Brain microvascular endothelial cell (primary cell): ENCODE results near the gene C1QTNF7.

Experiments used
- DNase-seq: peaks from one replicate; pipeline ENCODE4 v3.0.0-alpha.2; 2020
- H3K27ac ChIP-seq: fragments of 250-450 bp; sonication (Bioruptor Pico); 2 replicates; pipeline ENCODE4 v1.5.1; 2020; ENCODE audit warnings: mild to moderate bottlenecking, moderate library complexity
- H3K27me3 ChIP-seq: fragments of 250-450 bp; sonication (Bioruptor Pico); replicated peaks from 2 replicates; pipeline ENCODE4 v1.5.1; 2020; ENCODE audit warnings: mild to moderate bottlenecking
- H3K36me3 ChIP-seq: fragments of 250-450 bp; sonication (Bioruptor Pico); replicated peaks from 2 replicates; pipeline ENCODE4 v1.5.1; 2020; ENCODE audit warnings: mild to moderate bottlenecking
- H3K4me3 ChIP-seq: 2 replicates; pipeline ENCODE4 v1.5.1; 2011; ENCODE audit warnings: low read depth, mild to moderate bottlenecking, control low read depth, low read length, moderate library complexity
- in situ Hi-C: cut with HindIII; loops from 2 replicates; pipeline ENCODE4 v1.10.0; 2017; ENCODE audit warnings: low sequenced_read_pairs, low pct_ligation_motif_present
- TF ChIP-seq, protein P1 (sequence below): IDR thresholded peaks from 2 replicates; pipeline ENCODE4 v1.5.1; 2011; ENCODE audit warnings: low read depth, mild to moderate bottlenecking, moderate library complexity, low read length, control low read depth, inconsistent platforms; ENCODE audit errors: missing control alignments

C1QTNF7 gene

DNA sequence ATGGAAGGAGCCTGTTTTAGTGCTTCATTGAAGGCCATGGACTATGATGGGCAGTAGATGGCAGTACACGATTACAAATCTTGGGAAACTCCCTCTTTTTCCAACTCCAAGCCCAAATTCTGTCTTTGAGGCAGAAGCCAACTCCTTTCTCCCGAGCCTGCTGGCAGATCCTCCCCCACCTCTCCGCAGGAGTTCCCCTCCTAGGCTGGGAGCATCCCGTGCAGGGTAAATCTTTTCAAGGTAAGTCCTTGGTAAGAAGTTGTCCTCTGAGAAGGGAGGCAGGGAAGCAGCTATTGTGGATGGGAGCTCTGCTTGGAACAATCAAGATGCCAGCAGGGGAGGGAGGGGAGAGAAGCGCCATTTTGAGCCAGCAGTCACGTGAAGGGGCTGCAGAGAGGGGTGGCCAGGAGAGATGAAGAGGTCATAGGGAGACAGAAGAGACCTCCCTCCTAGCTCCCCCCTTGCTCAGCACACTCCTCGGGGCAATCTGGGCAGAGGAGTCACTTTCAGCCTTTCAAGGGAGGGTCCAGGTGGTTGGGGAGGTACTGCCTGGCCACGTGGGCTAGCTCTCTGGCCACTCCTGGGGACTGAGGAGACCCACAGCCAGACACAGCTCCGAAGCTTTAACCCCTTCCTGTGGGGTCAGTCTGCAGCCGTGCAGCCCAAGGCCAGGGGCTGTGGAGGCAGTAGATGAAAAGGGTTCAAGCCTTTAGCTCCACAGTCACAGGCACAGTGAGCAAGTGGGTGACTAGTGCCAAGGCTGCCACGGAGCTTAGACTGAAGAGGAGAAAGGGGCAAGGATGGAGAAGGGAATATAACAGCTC, 51.5 kb downstream of the C1QTNF7 start:
- Histone ChIP-seq H3K4me3 (peak overlapping the region; percentile 71), H3K36me3 (peaks cover 4% of the 10 kb centered on the region), H3K27me3 (no peaks in the 10 kb centered on the region), H3K27ac (peak overlapping the region; percentile 89)
- TF ChIP-seq, protein P1, sequence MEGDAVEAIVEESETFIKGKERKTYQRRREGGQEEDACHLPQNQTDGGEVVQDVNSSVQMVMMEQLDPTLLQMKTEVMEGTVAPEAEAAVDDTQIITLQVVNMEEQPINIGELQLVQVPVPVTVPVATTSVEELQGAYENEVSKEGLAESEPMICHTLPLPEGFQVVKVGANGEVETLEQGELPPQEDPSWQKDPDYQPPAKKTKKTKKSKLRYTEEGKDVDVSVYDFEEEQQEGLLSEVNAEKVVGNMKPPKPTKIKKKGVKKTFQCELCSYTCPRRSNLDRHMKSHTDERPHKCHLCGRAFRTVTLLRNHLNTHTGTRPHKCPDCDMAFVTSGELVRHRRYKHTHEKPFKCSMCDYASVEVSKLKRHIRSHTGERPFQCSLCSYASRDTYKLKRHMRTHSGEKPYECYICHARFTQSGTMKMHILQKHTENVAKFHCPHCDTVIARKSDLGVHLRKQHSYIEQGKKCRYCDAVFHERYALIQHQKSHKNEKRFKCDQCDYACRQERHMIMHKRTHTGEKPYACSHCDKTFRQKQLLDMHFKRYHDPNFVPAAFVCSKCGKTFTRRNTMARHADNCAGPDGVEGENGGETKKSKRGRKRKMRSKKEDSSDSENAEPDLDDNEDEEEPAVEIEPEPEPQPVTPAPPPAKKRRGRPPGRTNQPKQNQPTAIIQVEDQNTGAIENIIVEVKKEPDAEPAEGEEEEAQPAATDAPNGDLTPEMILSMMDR: peak; percentile 79
- peak; percentile 87 for DNase-seq
- in situ Hi-C loops: no loop called here

DNA sequence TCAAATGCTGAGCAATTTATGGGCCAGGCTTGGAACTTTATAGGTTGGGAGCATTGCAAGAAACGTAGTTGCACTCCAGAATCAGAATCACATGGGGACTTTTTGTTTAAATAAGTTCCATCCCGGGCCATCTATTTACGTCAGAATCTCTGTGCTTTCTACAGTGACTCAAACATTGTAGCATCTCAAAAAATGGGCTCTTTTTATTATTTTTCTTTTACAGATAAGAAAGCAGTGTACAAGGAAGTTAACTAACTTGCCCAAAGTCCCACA, 52.0 kb downstream of the C1QTNF7 start:
- TF ChIP-seq, protein P1: no peak
- H3K27me3 ChIP-seq: no peaks in the 10 kb centered on the region
- H3K36me3 ChIP-seq: peaks cover 4% of the 10 kb centered on the region
- in situ Hi-C loops: no loop called here
- H3K4me3 ChIP-seq: peak overlapping the region; percentile 71
- H3K27ac ChIP-seq: peak overlapping the region; percentile 89
- DNase-seq: peak; percentile 78

DNA sequence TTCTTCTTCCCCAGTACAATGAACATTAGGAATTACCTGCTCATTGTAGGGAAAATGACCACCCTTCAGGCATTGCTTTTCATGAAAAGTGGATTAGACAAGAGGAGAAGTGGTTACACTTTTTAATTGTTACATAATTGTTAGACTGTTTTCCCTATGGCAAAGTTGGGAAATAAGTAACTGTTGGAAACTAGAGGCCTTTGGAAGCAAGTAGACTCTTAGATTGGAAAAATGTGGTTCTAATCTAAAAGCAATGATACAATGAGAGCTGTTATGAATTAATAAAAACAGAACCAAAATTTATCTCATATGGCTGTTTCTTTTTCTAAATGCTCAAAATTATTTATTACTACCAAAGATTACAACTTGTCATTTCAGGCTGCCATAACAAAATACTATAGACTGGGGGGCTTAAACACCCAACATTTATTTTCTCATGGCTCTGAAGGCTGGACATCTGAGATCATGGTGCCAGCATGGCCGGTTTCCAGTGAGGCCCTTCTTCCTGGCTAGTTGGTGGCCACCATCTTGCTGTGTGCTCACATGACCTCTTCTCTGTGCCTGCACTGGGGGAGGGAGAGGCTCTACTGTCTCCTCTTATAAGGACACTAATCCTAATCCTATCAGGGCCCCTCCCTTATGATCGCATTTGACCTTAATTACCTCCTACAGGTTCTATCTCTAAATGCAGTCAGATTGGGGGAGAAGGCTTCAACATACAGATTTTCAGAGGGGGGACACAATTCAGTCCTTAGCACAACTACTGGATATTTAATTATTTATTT, 54.3 kb downstream of the C1QTNF7 start:
- in situ Hi-C loops: no loop called here
- no peak for DNase-seq
- H3K27ac ChIP-seq: no peak overlapping the region
- H3K27me3 ChIP-seq: no peaks in the 10 kb centered on the region
- peaks cover 4% of the 10 kb centered on the region for H3K36me3 ChIP-seq
- H3K4me3 ChIP-seq: no peak overlapping the region
- TF ChIP-seq, protein P1: no peak

DNA sequence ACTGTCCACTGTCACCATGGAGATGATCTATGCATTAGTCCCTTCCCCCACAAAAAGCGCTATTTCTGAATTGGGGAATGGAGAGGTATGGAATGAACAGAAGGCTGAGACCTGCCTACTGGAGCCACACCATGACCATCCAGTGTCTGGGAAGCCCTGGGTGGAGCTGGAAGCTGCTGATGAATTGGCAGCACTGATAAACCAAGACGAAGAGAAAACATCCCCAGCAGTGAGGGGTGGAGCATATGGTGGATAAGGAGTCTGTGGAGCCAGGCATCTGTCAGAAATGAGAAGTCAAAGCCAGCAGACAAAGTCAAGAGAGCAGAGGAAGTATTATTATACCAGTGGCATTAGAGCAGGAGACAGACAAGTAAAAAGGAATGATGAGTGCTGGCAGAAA, 55.0 kb downstream of the C1QTNF7 start:
- peak; percentile 43 for DNase-seq
- TF ChIP-seq, protein P1: no peak
- Histone ChIP-seq H3K27ac (no peak overlapping the region), H3K27me3 (no peaks in the 10 kb centered on the region), H3K4me3 (no peak overlapping the region), H3K36me3 (peaks cover 4% of the 10 kb centered on the region)
- in situ Hi-C loops: no loop called here

DNA sequence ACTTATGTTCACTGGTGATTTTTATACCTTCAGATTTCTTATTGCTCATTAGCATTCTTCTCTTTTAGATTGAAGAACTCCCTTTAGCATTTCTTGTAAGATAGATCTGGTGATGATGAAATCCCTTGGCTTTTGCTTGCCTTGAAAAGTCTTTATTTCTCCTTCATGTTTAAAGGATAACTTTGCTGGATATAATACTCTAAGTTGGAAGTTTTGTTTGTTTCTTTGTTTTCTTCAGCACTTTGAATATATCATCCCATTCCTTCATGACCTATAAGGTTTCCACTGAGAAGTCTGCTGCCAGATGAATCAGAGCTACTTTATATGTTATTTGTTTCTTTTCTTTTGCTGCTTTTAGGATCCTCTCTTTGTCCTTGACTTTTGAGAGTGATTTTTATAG, 60.3 kb downstream of the C1QTNF7 start:
- Histone ChIP-seq H3K36me3 (no peaks in the 10 kb centered on the region), H3K27ac (peak overlapping the region; percentile 35), H3K4me3 (no peak overlapping the region), H3K27me3 (no peaks in the 10 kb centered on the region)
- TF ChIP-seq, protein P1: no peak
- no peak for DNase-seq
- in situ Hi-C loops: no loop called here
